MCF 10A (cell line): ENCODE results near the gene DNAH6. TPM values are rescaled to one million over a fixed set of nuclear protein-coding genes. Genes with fewer than 3 reads are reported as not detected.
A peak's percentile ranks its signal among the peaks of the same experiment; 100 is the strongest.

Experiments
- BruUV-seq: library from RNA; stranded (reverse); fragments of 400-500 nt; replicated peaks from 2 replicates; lab custom pipeline; 2021; lab: Mats Ljungman, UMichigan
- CTCF ChIA-PET: fragments of 300-600 bp; sonication (Branson Sonifier 250); formaldehyde crosslinking; extraction: SDS; loops from one replicate; lab custom pipeline; 2021; ENCODE audit warnings: antibody characterized with exemption, inconsistent platforms; lab: Yijun Ruan, JAX
- POLR2A ChIA-PET: fragments of 300-600, 350-650 bp; sonication (Branson Sonifier 250); formaldehyde crosslinking; extraction: SDS; loops from one replicate; lab custom pipeline; 2020; ENCODE audit warnings: antibody characterized with exemption, inconsistent platforms; lab: Yijun Ruan, JAX
- DNase-seq: peaks from one replicate; pipeline ENCODE4 v3.0.0-alpha.2; 2018; ENCODE audit not compliant: unreplicated experiment
- H3K27ac Mint-ChIP-seq: one replicate; pipeline ENCODE4 v1.8.0; 2022; ENCODE audit warnings: mild to moderate bottlenecking, low read depth, mixed read lengths; ENCODE audit not compliant: unreplicated experiment
- H3K27me3 Mint-ChIP-seq: one replicate; pipeline ENCODE4 v1.8.0; 2022; ENCODE audit warnings: mixed read lengths; ENCODE audit not compliant: insufficient read depth, unreplicated experiment
- H3K36me3 Mint-ChIP-seq: one replicate; pipeline ENCODE4 v1.8.0; 2022; ENCODE audit warnings: mild to moderate bottlenecking, moderate library complexity, mixed read lengths; ENCODE audit not compliant: insufficient read depth, unreplicated experiment
- H3K4me1 Mint-ChIP-seq: one replicate; pipeline ENCODE4 v1.8.0; 2022; ENCODE audit warnings: mixed read lengths; ENCODE audit not compliant: insufficient read depth, unreplicated experiment
- H3K4me3 Mint-ChIP-seq: one replicate; pipeline ENCODE4 v1.8.0; 2022; ENCODE audit warnings: mild to moderate bottlenecking, moderate library complexity, mixed read lengths; ENCODE audit not compliant: unreplicated experiment
- H3K9me3 Mint-ChIP-seq: one replicate; pipeline ENCODE4 v1.8.0; 2022; ENCODE audit warnings: mixed read lengths; ENCODE audit not compliant: unreplicated experiment
- CTCF ChIP-seq: fragments of 200-600 bp; IDR thresholded peaks from one replicate; pipeline ENCODE4 v1.8.0; 2022; ENCODE audit warnings: antibody characterized with exemption, mild to moderate bottlenecking; ENCODE audit not compliant: unreplicated experiment
- intact Hi-C: fragments of 100-400 bp; cut with micrococcal nuclease; formaldehyde crosslinking; loops from 2 replicates; pipeline ENCODE4 v1.14.1; 2022
- total RNA-seq: library from RNA; stranded (reverse); gene quantifications from 2 replicates; pipeline ENCODE4 v1.2.3, GENCODE V29; 2022

Gene DNAH6
- total RNA-seq, 1 experiment from 2014 or later: 0.14 TPM

- no peak for DNase-seq
- Mint-ChIP-seq H3K4me3 (no peak overlapping the region), H3K27me3 (no peaks in the 10 kb centered on the region), H3K27ac (no peak overlapping the region), H3K36me3 (no peaks in the 10 kb centered on the region), H3K9me3 (no peaks in the 10 kb centered on the region), H3K4me1 (no peaks in the 10 kb centered on the region)
- ChIA-PET CTCF (no interaction called here), POLR2A (no interaction called here)
- no TSS peak for BruUV-seq
- TF ChIP-seq CTCF: no peak
- intact Hi-C loops: no loop called here
Measured at GRCh38 chr2:84694088-84694622, 177.9 kb downstream of the DNAH6 start.

- no peak for TF ChIP-seq CTCF
- Mint-ChIP-seq H3K36me3 (peaks cover 6% of the 10 kb centered on the region), H3K4me3 (no peak overlapping the region), H3K9me3 (peaks cover 13% of the 10 kb centered on the region), H3K27me3 (no peaks in the 10 kb centered on the region), H3K4me1 (peaks cover 28% of the 10 kb centered on the region), H3K27ac (no peak overlapping the region)
- peak; percentile 11 for DNase-seq
- BruUV-seq: no TSS peak
- ChIA-PET CTCF (no interaction called here), POLR2A (no interaction called here)
- intact Hi-C loops: no loop called here
Measured at GRCh38 chr2:84697895-84698294, 181.6 kb downstream of the DNAH6 start.

- no peak for TF ChIP-seq CTCF
- intact Hi-C loops: no loop called here
- H3K27me3 Mint-ChIP-seq: no peaks in the 10 kb centered on the region
- H3K9me3 Mint-ChIP-seq: peaks cover 13% of the 10 kb centered on the region
- H3K4me1 Mint-ChIP-seq: peaks cover 43% of the 10 kb centered on the region
- ChIA-PET CTCF (no interaction called here), POLR2A (no interaction called here)
- DNase-seq: no peak
- no peak overlapping the region for H3K4me3 Mint-ChIP-seq
- peaks cover 6% of the 10 kb centered on the region for H3K36me3 Mint-ChIP-seq
- BruUV-seq: no TSS peak
- peak overlapping the region; percentile 87 for H3K27ac Mint-ChIP-seq
Measured at GRCh38 chr2:84700006-84700405, 183.7 kb downstream of the DNAH6 start.

- Mint-ChIP-seq H3K27me3 (no peaks in the 10 kb centered on the region), H3K4me1 (peaks cover 44% of the 10 kb centered on the region), H3K9me3 (peaks cover 13% of the 10 kb centered on the region), H3K27ac (peak overlapping the region; percentile 87), H3K36me3 (peaks cover 6% of the 10 kb centered on the region), H3K4me3 (no peak overlapping the region)
- no peak for TF ChIP-seq CTCF
- ChIA-PET CTCF (no interaction called here), POLR2A (no interaction called here)
- intact Hi-C loops: no loop called here
- no TSS peak for BruUV-seq
- DNase-seq: peak; percentile 68
Measured at GRCh38 chr2:84701880-84702279, 185.6 kb downstream of the DNAH6 start.
